ENCODE results near the gene RAMAC.

DNA sequence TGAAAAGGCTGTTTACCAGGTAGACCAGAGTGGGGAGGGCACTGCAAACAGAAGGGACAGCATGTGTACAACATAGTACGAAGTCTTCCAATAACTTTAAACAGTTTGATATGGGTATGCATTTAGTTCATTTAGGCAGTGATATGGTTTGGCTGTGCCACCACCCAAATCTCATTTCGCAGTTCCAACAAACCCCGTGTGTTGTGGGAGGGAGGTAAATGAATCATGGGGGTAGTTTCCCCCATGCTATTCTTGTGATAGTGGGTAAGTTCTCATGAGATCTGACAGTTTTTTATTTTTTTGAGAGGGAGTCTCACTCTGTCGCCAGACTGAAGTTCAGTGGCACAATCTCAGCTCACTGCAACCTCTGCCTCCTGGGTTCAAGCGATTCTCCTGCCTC is 7.6 kb upstream of the RAMAC start:
- no peak for TF ChIP-seq POLR2A (IDR thresholded peaks at IDR 0.05)
- TF ChIP-seq, protein P1, sequence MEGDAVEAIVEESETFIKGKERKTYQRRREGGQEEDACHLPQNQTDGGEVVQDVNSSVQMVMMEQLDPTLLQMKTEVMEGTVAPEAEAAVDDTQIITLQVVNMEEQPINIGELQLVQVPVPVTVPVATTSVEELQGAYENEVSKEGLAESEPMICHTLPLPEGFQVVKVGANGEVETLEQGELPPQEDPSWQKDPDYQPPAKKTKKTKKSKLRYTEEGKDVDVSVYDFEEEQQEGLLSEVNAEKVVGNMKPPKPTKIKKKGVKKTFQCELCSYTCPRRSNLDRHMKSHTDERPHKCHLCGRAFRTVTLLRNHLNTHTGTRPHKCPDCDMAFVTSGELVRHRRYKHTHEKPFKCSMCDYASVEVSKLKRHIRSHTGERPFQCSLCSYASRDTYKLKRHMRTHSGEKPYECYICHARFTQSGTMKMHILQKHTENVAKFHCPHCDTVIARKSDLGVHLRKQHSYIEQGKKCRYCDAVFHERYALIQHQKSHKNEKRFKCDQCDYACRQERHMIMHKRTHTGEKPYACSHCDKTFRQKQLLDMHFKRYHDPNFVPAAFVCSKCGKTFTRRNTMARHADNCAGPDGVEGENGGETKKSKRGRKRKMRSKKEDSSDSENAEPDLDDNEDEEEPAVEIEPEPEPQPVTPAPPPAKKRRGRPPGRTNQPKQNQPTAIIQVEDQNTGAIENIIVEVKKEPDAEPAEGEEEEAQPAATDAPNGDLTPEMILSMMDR (IDR thresholded peaks at IDR 0.05): no peak
